Esophagus (tissue), 2 donors: Measurements from ENCODE around the gene RBPMS2. TPM values are rescaled to one million over a fixed set of nuclear protein-coding genes. Genes with fewer than 3 reads are reported as not detected.

Experiments used
- H3K27ac ChIP-seq, 2 donors: one replicate each; pipeline ENCODE4 v1.5.1; 2013; ENCODE audit warnings: low read depth in 2 of 2, mild to moderate bottlenecking in 2 of 2, inconsistent platforms in 1 of 2, low read length in 1 of 2, moderate library complexity in 1 of 2
- H3K27me3 ChIP-seq, 2 donors: one replicate each; pipeline ENCODE4 v1.6.1; 2013; ENCODE audit warnings: low read length in 2 of 2, control low read depth in 1 of 2, mild to moderate bottlenecking in 1 of 2; ENCODE audit not compliant: insufficient read depth in 2 of 2, control insufficient read depth in 1 of 2
- H3K36me3 ChIP-seq, 2 donors: one replicate each; pipeline ENCODE4 v1.6.1; 2013; ENCODE audit warnings: low read length in 1 of 2; ENCODE audit not compliant: control insufficient read depth in 2 of 2, insufficient read depth in 2 of 2
- H3K4me1 ChIP-seq, 2 donors: one replicate each; pipeline ENCODE4 v1.6.1; 2013; ENCODE audit warnings: low read length in 1 of 2; ENCODE audit not compliant: control insufficient read depth in 2 of 2, insufficient read depth in 2 of 2
- H3K4me3 ChIP-seq, 2 donors: one replicate each; pipeline ENCODE4 v1.5.1; 2013; ENCODE audit warnings: low read length in 2 of 2, mild to moderate bottlenecking in 2 of 2, low read depth in 1 of 2, moderate library complexity in 1 of 2
- H3K9me3 ChIP-seq, 2 donors: one replicate each; pipeline ENCODE4 v1.6.1; 2013; ENCODE audit warnings: mild to moderate bottlenecking in 2 of 2, low read depth in 1 of 2, low read length in 1 of 2, moderate library complexity in 1 of 2; ENCODE audit not compliant: control insufficient read depth in 2 of 2, insufficient read depth in 1 of 2
- WGBS, 2 donors: extraction: QIAGEN DNeasy Blood & Tissue Kit; methylation state at CpG; one replicate each; pipeline ENCODE4 v1.1.7; 2013; 5-methylcytosine and 5-hydroxymethylcytosine counted together
- polyA plus RNA-seq, 2 donors: library from polyadenylated mRNA; stranded (reverse); fragments of 200-250 nt; gene quantifications; one replicate each; pipeline ENCODE4 v1.2.3, GENCODE V29; 2013
- donor health status: healthy with polysubstance abuse.
- donor health status: Bipolar disorder and iron deficiency.

The RBPMS2 gene
- polyA plus RNA-seq, 2 donors: 5.2 to 7.9 TPM

DNA sequence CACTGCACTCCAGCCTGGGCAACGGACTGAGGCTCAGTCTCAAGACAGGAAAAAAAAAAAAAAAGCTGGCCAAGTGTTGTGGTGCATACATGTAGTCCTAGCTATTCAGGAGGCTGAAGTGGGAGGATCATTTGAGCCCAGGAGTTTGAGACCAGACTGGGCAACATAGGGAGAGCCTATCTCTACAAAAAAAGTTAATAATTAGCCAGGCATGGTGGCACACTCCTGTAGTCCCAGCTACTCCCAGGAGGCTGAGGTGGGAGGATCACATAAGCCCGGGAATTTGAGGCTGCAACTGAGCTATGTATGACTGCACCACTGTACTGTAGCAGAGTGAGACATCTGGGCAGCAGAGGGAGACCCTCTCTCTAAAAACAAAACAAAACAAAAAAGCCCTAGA lies 58.9 kb downstream of the RBPMS2 start:
- no peak overlapping the region for H3K4me3 ChIP-seq
- no peaks in the 10 kb centered on the region for H3K27me3 ChIP-seq
- no peaks in the 10 kb centered on the region for H3K9me3 ChIP-seq
- no peaks in the 10 kb centered on the region for H3K36me3 ChIP-seq
- peaks cover 0 to 4% of the 10 kb centered on the region in 2 donors for H3K4me1 ChIP-seq
- WGBS, 2 donors: 81 to 97% methylated on average over 2 of the region's 2 CpGs
- H3K27ac ChIP-seq: no peak overlapping the region

DNA sequence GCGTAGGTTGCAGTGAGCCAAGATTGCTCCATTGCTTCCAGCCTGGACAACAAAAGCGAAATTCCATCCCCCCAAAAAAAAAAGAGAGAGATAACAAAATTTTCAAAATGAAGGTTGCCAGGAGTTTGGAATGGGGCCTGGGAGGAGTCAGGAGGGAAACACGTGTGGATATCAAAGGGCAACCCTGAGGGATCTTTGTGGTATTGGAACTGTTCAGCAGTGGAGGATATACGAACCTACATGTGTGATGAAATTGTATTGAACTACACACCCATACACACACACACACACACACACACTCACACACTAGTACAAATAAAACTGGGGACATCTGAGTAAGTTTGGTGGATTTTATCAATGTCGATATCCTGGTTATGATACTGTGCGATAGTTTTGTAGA lies 61.8 kb downstream of the RBPMS2 start:
- no peaks in the 10 kb centered on the region for H3K9me3 ChIP-seq
- no peak overlapping the region for H3K4me3 ChIP-seq
- no peaks in the 10 kb centered on the region for H3K27me3 ChIP-seq
- 81 to 82% methylated on average over 6 of the region's 6 CpGs for WGBS, 2 donors
- H3K36me3 ChIP-seq: no peaks in the 10 kb centered on the region
- H3K4me1 ChIP-seq: peaks cover 0 to 4% of the 10 kb centered on the region in 2 donors
- no peak overlapping the region for H3K27ac ChIP-seq

DNA sequence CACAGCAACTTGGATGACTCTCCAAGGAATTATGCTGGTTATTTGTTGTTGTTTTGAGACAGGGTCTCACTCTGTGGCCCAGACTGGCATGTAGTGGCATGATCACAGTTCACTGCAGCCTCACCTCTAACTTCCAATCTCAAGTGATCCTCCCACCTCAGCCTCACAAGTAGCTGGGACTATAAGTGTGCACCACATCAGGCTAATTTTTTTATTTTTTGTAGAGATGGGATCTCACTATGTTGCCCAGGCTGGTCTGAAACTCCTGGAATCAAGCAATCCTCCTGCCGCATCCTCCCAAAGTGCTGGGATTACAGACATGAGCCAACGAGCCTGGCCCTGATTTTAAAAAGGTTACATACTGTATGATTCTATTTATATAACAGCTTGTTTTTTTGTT lies 63.0 kb downstream of the RBPMS2 start:
- no peaks in the 10 kb centered on the region for H3K9me3 ChIP-seq
- H3K36me3 ChIP-seq: no peaks in the 10 kb centered on the region
- no peak overlapping the region for H3K4me3 ChIP-seq
- 82% methylated on average over 2 of the region's 2 CpGs for WGBS, 2 donors
- H3K27me3 ChIP-seq: no peaks in the 10 kb centered on the region
- H3K27ac ChIP-seq: no peak overlapping the region
- no peaks in the 10 kb centered on the region for H3K4me1 ChIP-seq

DNA sequence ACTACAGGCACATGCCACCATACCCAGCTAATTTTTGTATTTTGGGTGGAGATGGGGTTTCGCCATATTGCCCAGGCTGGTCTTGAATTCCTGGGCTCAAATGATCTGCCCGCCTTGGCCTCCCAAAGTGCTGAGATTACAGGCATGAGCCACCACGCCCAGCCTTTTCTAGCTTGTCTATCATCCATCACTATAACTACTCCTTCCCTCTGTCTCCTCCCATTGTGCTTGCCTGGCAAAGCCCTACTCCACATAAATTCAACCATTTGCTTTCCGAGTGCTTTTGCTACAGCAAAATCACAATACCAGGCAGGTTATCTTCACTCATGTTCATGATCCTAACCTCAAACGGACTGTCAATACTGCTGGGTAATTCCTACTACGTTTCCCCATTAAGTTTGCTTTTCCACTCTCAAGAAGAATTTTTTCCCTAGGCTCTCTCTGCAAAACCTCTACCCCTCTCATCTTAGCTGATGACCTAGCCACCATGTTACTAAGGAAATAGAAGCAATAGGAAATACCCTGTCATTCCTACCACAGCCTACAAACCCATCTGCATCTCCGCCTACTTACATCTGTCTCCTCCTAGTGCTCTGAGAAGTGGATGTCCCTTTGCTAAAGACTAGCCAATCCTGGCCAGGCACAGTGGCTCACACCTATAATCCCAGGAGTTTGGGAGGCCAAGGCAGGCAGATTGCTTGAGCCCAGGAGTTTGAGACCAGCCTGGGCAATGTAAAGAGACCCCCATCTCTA lies 64.5 kb downstream of the RBPMS2 start:
- Histone ChIP-seq H3K36me3 (no peaks in the 10 kb centered on the region), H3K4me3 (no peak overlapping the region), H3K9me3 (no peaks in the 10 kb centered on the region), H3K4me1 (no peaks in the 10 kb centered on the region), H3K27ac (no peak overlapping the region), H3K27me3 (no peaks in the 10 kb centered on the region)
- WGBS, 2 donors: 86 to 90% methylated on average over 7 of the region's 7 CpGs

DNA sequence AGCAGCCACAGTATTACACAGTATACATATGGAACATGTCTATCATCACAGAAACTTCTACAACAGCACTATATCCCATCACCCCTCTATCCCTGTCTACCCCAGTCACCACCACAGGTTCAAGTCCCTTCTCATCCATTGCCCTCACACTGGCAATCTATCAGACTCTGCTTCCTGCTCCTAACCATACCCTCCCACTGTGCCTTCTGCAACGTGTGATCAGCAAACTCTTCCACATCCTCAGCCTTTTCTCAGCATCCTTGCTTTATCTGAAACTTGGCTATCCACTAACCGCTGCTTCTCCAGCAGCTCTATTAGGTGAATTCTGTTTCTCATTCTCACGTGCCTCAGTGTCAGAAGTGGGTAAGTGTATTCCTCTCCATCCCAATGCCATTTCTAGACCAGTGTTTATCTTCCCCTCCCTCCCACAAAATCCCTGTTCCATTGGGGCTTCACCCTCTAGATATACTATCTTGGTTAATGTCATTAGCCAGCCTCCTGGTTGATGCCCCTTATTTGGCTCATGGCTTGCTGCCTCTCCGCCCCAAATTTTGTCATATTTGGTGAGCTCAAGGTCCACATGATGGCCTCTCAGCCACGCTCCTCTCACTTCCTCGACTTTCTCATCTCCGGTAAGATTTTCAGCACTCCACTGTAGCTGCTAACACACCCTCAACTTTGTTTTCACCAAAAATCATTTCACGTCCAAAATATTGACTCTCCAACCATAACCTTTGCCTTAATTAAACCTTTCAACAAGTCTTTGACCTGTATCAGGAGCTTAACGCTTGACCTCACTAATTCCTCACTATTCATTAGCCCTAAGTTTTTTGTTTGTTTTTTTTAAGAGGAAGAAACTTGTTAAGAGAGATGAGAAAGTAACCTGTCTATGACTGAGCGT lies 69.1 kb downstream of the RBPMS2 start:
- Histone ChIP-seq H3K27ac (no peak overlapping the region), H3K36me3 (no peaks in the 10 kb centered on the region), H3K4me1 (no peaks in the 10 kb centered on the region), H3K9me3 (no peaks in the 10 kb centered on the region), H3K27me3 (no peaks in the 10 kb centered on the region), H3K4me3 (no peak overlapping the region)
- 84 to 89% methylated on average over 10 of the region's 10 CpGs for WGBS, 2 donors

DNA sequence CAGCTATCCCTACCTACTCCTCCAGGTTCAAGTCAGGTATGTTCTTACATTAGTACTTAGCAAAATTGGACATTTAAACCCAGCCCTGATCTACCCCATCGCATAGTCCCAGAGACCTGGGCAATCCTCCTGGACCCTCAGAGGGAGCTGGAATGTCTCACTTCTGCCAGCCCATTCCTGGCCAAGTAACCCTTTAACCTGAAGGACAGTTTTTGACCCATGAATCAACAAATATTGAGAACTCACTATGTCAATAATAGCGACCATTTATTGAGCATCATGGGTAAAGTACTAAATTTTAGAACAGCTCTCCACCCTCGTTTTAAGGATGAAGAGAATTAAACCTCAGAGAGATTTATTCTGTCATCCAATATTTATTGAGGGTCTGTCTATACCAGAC lies 70.4 kb downstream of the RBPMS2 start:
- Histone ChIP-seq H3K4me1 (peaks cover 3 to 6% of the 10 kb centered on the region in 2 donors), H3K27ac (no peak overlapping the region), H3K36me3 (no peaks in the 10 kb centered on the region), H3K4me3 (no peak overlapping the region), H3K27me3 (no peaks in the 10 kb centered on the region), H3K9me3 (no peaks in the 10 kb centered on the region)
- WGBS, 2 donors: 77 to 84% methylated on average over 3 of the region's 3 CpGs

DNA sequence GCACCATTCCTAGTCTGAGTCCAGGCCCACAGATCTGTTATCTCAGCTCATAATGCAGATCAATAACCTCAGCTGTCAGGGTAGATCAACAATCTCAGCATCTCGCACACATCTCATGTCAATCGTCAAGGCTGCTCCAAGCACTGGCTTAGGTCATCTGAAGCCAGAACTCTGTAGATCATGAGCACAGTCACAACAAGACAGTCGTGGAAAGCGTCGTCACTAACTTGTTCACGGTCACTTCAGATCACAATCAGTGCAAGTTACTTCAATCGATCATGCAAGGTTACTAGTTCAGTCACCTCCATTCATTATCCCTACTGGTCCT lies 71.8 kb downstream of the RBPMS2 start:
- Histone ChIP-seq H3K9me3 (no peaks in the 10 kb centered on the region), H3K4me3 (peak overlapping the region; percentile 62 to 82), H3K27ac (peak overlapping the region; percentile 71 to 95), H3K36me3 (no peaks in the 10 kb centered on the region), H3K4me1 (peaks cover 3 to 8% of the 10 kb centered on the region in 2 donors), H3K27me3 (no peaks in the 10 kb centered on the region)
- WGBS, 2 donors: 38 to 45% methylated on average over 7 of the region's 7 CpGs

DNA sequence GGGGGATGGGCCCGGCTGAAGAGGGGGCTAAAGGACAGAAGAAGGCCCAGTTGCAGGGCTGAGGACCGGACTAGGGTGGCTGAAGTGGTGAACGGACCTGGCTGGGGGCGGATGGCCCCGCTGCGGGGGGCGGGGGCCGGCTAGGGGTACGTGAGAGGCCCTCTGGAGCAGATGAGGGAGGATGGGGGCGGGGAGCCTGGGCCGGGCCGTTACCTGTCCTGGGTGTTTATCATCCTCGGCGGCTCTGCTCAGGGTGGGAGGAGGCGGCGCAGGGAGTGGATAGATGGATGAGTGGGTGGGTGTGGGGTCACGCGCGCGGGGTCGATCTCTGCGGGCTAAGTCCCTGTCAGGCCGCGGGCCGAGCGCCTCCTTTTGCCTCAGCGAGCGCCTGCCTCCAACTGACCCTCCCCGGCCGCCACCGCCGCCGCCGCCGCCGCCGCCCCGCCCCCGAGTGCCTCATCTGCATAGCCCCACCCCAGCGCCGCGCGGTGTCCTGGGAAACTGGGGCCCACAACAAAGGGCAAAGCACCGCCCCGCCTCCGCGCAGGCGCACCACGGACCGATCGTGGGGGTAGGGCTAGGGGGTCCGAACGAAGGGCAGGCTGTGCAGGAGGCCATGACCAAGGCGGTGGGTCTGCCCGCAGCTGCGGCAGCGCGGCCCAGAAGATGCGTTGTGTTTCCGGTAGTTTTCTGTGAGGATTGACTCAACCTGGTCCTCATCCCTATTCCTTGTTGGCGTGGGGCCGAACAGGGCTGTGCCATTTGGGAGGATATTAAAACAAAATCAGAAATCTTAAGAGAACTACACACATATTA lies 72.4 kb downstream of the RBPMS2 start:
- H3K36me3 ChIP-seq: no peaks in the 10 kb centered on the region
- no peaks in the 10 kb centered on the region for H3K9me3 ChIP-seq
- peak overlapping the region; percentile 71 to 95 for H3K27ac ChIP-seq
- WGBS, 2 donors: 0 to 1% methylated on average over 29 to 62 of the region's 62 CpGs
- H3K4me1 ChIP-seq: peaks cover 3 to 9% of the 10 kb centered on the region in 2 donors
- no peaks in the 10 kb centered on the region for H3K27me3 ChIP-seq
- peak overlapping the region; percentile 62 to 82 for H3K4me3 ChIP-seq

DNA sequence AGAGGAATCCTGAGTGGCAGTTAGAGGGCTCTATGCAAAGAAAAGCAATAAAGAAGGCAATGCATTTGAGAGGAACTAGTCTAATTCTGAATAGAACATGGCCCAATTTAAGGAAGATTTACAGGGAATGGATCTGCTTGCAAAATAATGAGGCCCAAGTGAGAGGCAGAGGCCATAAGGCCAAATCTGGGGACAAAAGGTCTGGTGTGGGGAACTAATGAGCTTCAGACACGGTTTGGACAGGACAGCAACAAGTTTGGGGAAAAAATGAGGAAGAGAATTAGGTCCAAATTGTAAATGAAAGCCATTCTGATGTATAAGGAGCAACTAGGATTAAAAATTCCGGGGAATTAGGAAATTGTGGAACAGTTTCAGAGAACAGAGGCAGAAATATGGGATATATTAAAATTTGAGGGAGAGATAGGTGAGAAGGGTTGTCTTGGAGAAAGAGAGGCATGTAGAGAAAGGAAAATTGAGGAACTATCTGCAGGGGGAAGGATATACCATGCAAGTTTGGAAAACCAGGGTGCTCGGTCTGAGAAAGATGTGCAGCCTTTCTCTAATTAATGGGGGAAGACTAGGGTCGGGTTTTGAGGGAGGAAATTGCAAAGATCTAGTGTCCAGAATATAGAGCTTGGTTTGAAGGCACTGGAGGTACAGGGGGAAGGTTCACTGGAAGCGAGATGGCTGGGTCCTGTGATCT lies 73.8 kb downstream of the RBPMS2 start:
- Histone ChIP-seq H3K4me3 (peak overlapping the region in 1 of 2 donors; percentile 62), H3K27ac (peak overlapping the region; percentile 8 to 36), H3K36me3 (no peaks in the 10 kb centered on the region), H3K27me3 (no peaks in the 10 kb centered on the region), H3K9me3 (no peaks in the 10 kb centered on the region), H3K4me1 (peaks cover 3 to 12% of the 10 kb centered on the region in 2 donors)
- WGBS, 2 donors: 23 to 24% methylated on average over 5 of the region's 5 CpGs
